Measurements from ENCODE around the gene SYNGR4. TPM values are rescaled to one million over a fixed set of nuclear protein-coding genes. Genes with fewer than 3 reads are reported as not detected.

The SYNGR4 gene
- total and polyA plus RNA-seq, 8 donors: not detected

GRCh38 chr19:48396824-48397176 lies 32.6 kb downstream of the SYNGR4 start:
- H3K36me3 ChIP-seq: no peaks in the 10 kb centered on the region

GRCh38 chr19:48397263-48398101 lies 33.3 kb downstream of the SYNGR4 start:
- H3K4me1 ChIP-seq: peaks cover 21 to 47% (median 35%) of the 10 kb centered on the region in 4 donors
- no peaks in the 10 kb centered on the region for H3K36me3 ChIP-seq
- 49 to 57% (median 52%) methylated on average over 22 of the region's 22 CpGs for WGBS, 5 donors
- TF ChIP-seq CTCF (IDR thresholded peaks at IDR 0.05): no peak
- TF ChIP-seq POLR2A (IDR thresholded peaks at IDR 0.05): no peak
- no peak for TF ChIP-seq EP300 (IDR thresholded peaks at IDR 0.05)
- no peak for TF ChIP-seq POLR2AphosphoS5 (IDR thresholded peaks at IDR 0.05)
- H3K27me3 ChIP-seq: peaks cover 38 to 65% (median 57%) of the 10 kb centered on the region in 3 donors
- H3K27ac ChIP-seq: no peak overlapping the region
- peak overlapping the region in 3 of 4 donors; percentile 40 to 41 (median 40) for H3K4me3 ChIP-seq
- DNase-seq: no peak
- intact Hi-C loops (cut with DNase I; ENCODE audit: low total_unique reads): no loop called here
- H3K9me3 ChIP-seq: no peaks in the 10 kb centered on the region

More at GRCh38 chr19:48396824-48397176, 32.6 kb downstream of the SYNGR4 start:
- Histone ChIP-seq H3K27me3 (peaks cover 38 to 72% (median 61%) of the 10 kb centered on the region in 3 donors), H3K4me1 (peaks cover 21 to 47% (median 36%) of the 10 kb centered on the region in 4 donors), H3K4me3 (no peak overlapping the region), H3K9me3 (no peaks in the 10 kb centered on the region), H3K27ac (no peak overlapping the region)
- TF ChIP-seq CTCF (IDR thresholded peaks at IDR 0.05) (no peak), POLR2AphosphoS5 (IDR thresholded peaks at IDR 0.05) (no peak), EP300 (IDR thresholded peaks at IDR 0.05) (no peak), POLR2A (IDR thresholded peaks at IDR 0.05) (no peak)
- WGBS, 5 donors: 17 to 67% (median 42%) methylated on average over 1 to 2 of the region's 2 CpGs
- DNase-seq: no peak
- intact Hi-C loops (cut with DNase I; ENCODE audit: low total_unique reads): no loop called here

DNA sequence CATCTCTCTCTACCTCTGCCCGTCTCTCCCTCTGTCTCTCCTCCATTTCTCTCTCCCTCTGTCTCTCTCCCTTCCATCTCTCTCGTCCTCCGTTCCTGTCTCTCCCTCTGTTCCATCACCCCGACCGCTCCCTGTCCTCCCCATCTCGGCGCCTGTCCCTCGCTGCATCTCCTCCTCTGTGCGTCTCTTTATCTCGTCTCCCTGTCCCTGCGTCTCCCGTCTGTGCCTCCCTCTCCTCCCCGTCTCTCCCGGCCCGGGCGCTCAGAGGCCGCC lies 33.9 kb downstream of the SYNGR4 start:
- intact Hi-C loops (cut with DNase I; ENCODE audit: low total_unique reads): no loop called here
- peak overlapping the region in 2 of 5 donors; percentile 12 to 65 for H3K27ac ChIP-seq
- TF ChIP-seq POLR2A (IDR thresholded peaks at IDR 0.05) (no peak), CTCF (IDR thresholded peaks at IDR 0.05) (no peak)
- 3 to 6% (median 4%) methylated on average over 17 of the region's 17 CpGs for WGBS, 5 donors
- no peaks in the 10 kb centered on the region for H3K36me3 ChIP-seq
- peaks cover 21 to 47% (median 35%) of the 10 kb centered on the region in 4 donors for H3K4me1 ChIP-seq
- H3K9me3 ChIP-seq: no peaks in the 10 kb centered on the region
- H3K4me3 ChIP-seq: peak overlapping the region; percentile 27 to 41 (median 40)
- H3K27me3 ChIP-seq: peaks cover 34 to 59% (median 51%) of the 10 kb centered on the region in 3 donors
- no peak for DNase-seq

GRCh38 chr19:48398375-48399235 lies 34.4 kb downstream of the SYNGR4 start:
- Histone ChIP-seq H3K27ac (peak overlapping the region in 3 of 5 donors; percentile 44 to 65 (median 60)), H3K9me3 (no peaks in the 10 kb centered on the region), H3K4me1 (peaks cover 17 to 44% (median 31%) of the 10 kb centered on the region in 4 donors), H3K4me3 (peak overlapping the region; percentile 27 to 41 (median 40)), H3K36me3 (no peaks in the 10 kb centered on the region), H3K27me3 (peaks cover 31 to 54% (median 45%) of the 10 kb centered on the region in 3 donors)
- peak; percentile 78 to 90 for DNase-seq
- intact Hi-C loops (cut with DNase I; ENCODE audit: low total_unique reads): no loop called here
- 5 to 21% (median 9%) methylated on average over 24 to 104 of the region's 104 CpGs for WGBS, 5 donors
- TF ChIP-seq CTCF (IDR thresholded peaks at IDR 0.05) (no peak), EP300 (IDR thresholded peaks at IDR 0.05) (no peak), POLR2AphosphoS5 (IDR thresholded peaks at IDR 0.05) (peak in 2 of 3 donors; percentile 37 to 58), POLR2A (IDR thresholded peaks at IDR 0.05) (no peak)
